Endothelial cell of umbilical vein (primary cell): Measurements from ENCODE around the gene CLCA1. TPM values are rescaled to one million over a fixed set of nuclear protein-coding genes. Genes with fewer than 3 reads are reported as not detected.

Experiments used
- BruUV-seq: library from RNA; stranded (reverse); fragments of 400-500 nt; replicated peaks from 2 replicates; lab custom pipeline; 2021; lab: Mats Ljungman, UMichigan
- CTCF ChIA-PET: fragments of 300-600, 350-600 bp; sonication (Branson Sonifier 250); formaldehyde crosslinking; loops from one replicate; lab custom pipeline; 2021; ENCODE audit warnings: antibody characterized with exemption, inconsistent platforms; lab: Charles Lee
- POLR2A ChIA-PET: fragments of 300-600, 350-600 bp; sonication (Branson Sonifier 250); formaldehyde crosslinking; loops from one replicate; lab custom pipeline; 2021; ENCODE audit warnings: antibody characterized with exemption, inconsistent platforms; lab: Charles Lee
- DNase-seq: peaks from one replicate; pipeline ENCODE4 v3.0.0-alpha.2; 2011; ENCODE audit warnings: low read depth, low spot score
- FAIRE-seq: peaks from 2 replicates; lab custom pipeline; 2011; peaks lifted over from hg19 to GRCh38; lab: Jason Lieb, UNC
- H2AFZ ChIP-seq: 2 replicates; pipeline ENCODE4 v1.6.0; 2012; ENCODE audit warnings: low read depth, low read length, control low read depth, inconsistent platforms
- H3K27ac ChIP-seq: 2 replicates; pipeline ENCODE4 v1.5.1; 2011; ENCODE audit warnings: low read depth, mild to moderate bottlenecking, control low read depth, low read length, moderate library complexity; ENCODE audit not compliant: insufficient read depth
- H3K27me3 ChIP-seq, 2 experiments: 2 replicates each; pipeline versions ENCODE4 v1.6.0 to v1.6.1; 2011; ENCODE audit warnings: low read length in 2 of 2, mixed read lengths in 1 of 2; ENCODE audit not compliant: control insufficient read depth in 2 of 2, insufficient read depth in 2 of 2
- H3K36me3 ChIP-seq, 2 experiments: 2 replicates in 1 of 2; 3 replicates in 1 of 2; pipeline ENCODE4 v1.5.1; 2011; ENCODE audit warnings: low read length in 2 of 2, mild to moderate bottlenecking in 1 of 2, moderate library complexity in 1 of 2; ENCODE audit not compliant: control insufficient read depth in 2 of 2, insufficient read depth in 2 of 2; ENCODE audit errors: extremely low read depth in 1 of 2
- H3K4me1 ChIP-seq: 3 replicates; pipeline ENCODE4 v1.5.1; 2011; ENCODE audit warnings: mild to moderate bottlenecking, low read length; ENCODE audit not compliant: control insufficient read depth, insufficient read depth; ENCODE audit errors: extremely low read depth
- H3K4me2 ChIP-seq: 2 replicates; pipeline ENCODE4 v1.6.1; 2011; ENCODE audit warnings: low read length, control low read depth, mixed read lengths; ENCODE audit not compliant: insufficient read depth
- H3K4me3 ChIP-seq, 3 experiments: fragments of 200-600 bp in 1 of 3; sonication (generic), shearing (Covaris generic) in 1 of 3; replicated peaks in 1 of 3; 2 replicates each; pipeline ENCODE4 v1.5.1; 2011 to 2016; ENCODE audit warnings: control low read depth in 3 of 3, low read length in 3 of 3, mild to moderate bottlenecking in 2 of 3, inconsistent platforms in 1 of 3, low read depth in 1 of 3, moderate library complexity in 1 of 3; ENCODE audit not compliant: insufficient read depth in 1 of 3
- H3K79me2 ChIP-seq: 2 replicates; pipeline ENCODE4 v1.6.0; 2012; ENCODE audit warnings: low read length, inconsistent platforms; ENCODE audit not compliant: control insufficient read depth, insufficient read depth
- H3K9ac ChIP-seq: replicated peaks from 2 replicates; pipeline ENCODE3; 2011; ENCODE audit warnings: low read length, control low read depth; ENCODE audit not compliant: insufficient read depth; ENCODE audit errors: extremely low read depth
- H3K9me1 ChIP-seq: replicated peaks from 3 replicates; pipeline ENCODE4 v1.6.0; 2011; ENCODE audit warnings: mild to moderate bottlenecking, low read length; ENCODE audit not compliant: control insufficient read depth, insufficient read depth; ENCODE audit errors: extremely low read depth
- H3K9me3 ChIP-seq: replicated peaks from 2 replicates; pipeline ENCODE4 v1.5.1; 2012; ENCODE audit warnings: low read length, inconsistent platforms; ENCODE audit not compliant: control insufficient read depth, insufficient read depth
- H4K20me1 ChIP-seq: replicated peaks from 2 replicates; pipeline ENCODE3; 2011; ENCODE audit warnings: mild to moderate bottlenecking, low read length; ENCODE audit not compliant: control insufficient read depth, insufficient read depth; ENCODE audit errors: extremely low read depth
- EZH2 ChIP-seq: IDR thresholded peaks from 2 replicates; pipeline ENCODE4 v1.6.1; 2012; ENCODE audit warnings: borderline replicate concordance, low read depth, mild to moderate bottlenecking, moderate library complexity, low read length, inconsistent platforms; ENCODE audit not compliant: severe bottlenecking
- FOS ChIP-seq: IDR thresholded peaks from 2 replicates; pipeline ENCODE4 v1.6.1; 2011; ENCODE audit warnings: mild to moderate bottlenecking, low read length, moderate library complexity, borderline replicate concordance; ENCODE audit not compliant: insufficient read depth
- GATA2 ChIP-seq: IDR thresholded peaks from 2 replicates; pipeline ENCODE4 v1.7.0; 2011; ENCODE audit warnings: low read depth, mild to moderate bottlenecking, moderate library complexity, mixed read lengths, low read length; ENCODE audit not compliant: insufficient read length, insufficient read depth
- JUN ChIP-seq: IDR thresholded peaks from 2 replicates; pipeline ENCODE4 v1.6.1; 2011; ENCODE audit warnings: borderline replicate concordance, low read depth; ENCODE audit not compliant: insufficient read length, insufficient read depth
- MYC ChIP-seq: IDR thresholded peaks from one replicate; pipeline ENCODE4 v1.6.1; 2011; ENCODE audit warnings: mild to moderate bottlenecking, low read depth, low read length
- POLR2A ChIP-seq: IDR thresholded peaks from 2 replicates; pipeline ENCODE4 v1.6.1; 2012; ENCODE audit warnings: low read depth, mild to moderate bottlenecking, control low read depth, low read length
- POLR2AphosphoS5 ChIP-seq: IDR thresholded peaks from 2 replicates; pipeline ENCODE4 v1.6.1; 2012; ENCODE audit warnings: low read depth, mild to moderate bottlenecking, control low read depth, low read length, moderate library complexity; ENCODE audit not compliant: insufficient read depth
- dilution Hi-C: fragments of 300-500 bp; cut with MboI; formaldehyde crosslinking; loops from one replicate; pipeline ENCODE4 v1.15.0; 2019; ENCODE audit warnings: low sequenced_read_pairs; ENCODE audit not compliant: extremely low pct_ligation_motif_present
- intact Hi-C: fragments of 100-400 bp; cut with micrococcal nuclease; formaldehyde crosslinking; loops from one replicate; pipeline ENCODE4 v1.10.0; 2022
- polyA plus RNA-seq, 4 experiments: library from polyadenylated mRNA; depleted of rRNA in 3 of 4; stranded (reverse) in 3 of 4; unstranded in 1 of 4; fragments of >200 nt; gene quantifications; 2 replicates each; pipeline versions ENCODE4 v1.2.1 to v1.2.3, GENCODE V29; 2011 to 2012; ENCODE audit warnings: missing spikeins in 1 of 4
- total RNA-seq: library from RNA; stranded (reverse); gene quantifications from 2 replicates; pipeline ENCODE4 v1.2.3, GENCODE V29; 2021
- TF ChIP-seq, protein P1 (sequence below), 2 donors: IDR thresholded peaks; 1 replicate in 1 of 2; 2 replicates in 1 of 2; pipeline ENCODE4 v1.5.1; 2011; ENCODE audit warnings: low read length in 2 of 2, mild to moderate bottlenecking in 2 of 2, moderate library complexity in 2 of 2, control low read depth in 1 of 2, inconsistent platforms in 1 of 2, low read depth in 1 of 2; ENCODE audit not compliant: insufficient read depth in 1 of 2; ENCODE audit errors: extremely low read depth in 1 of 2
- TF ChIP-seq, protein P2 (sequence below): IDR thresholded peaks from 2 replicates; pipeline ENCODE4 v1.6.1; 2011; ENCODE audit not compliant: insufficient read depth, insufficient read length

The CLCA1 gene
- total and polyA plus RNA-seq, 2 donors (not counting 3 experiments of a cell fraction or from before 2014, with no cell fraction given), result not detected

GRCh38 chr1:86423873-86424272 is 44.9 kb upstream of the CLCA1 start, which contains the start of gene CLCA2:
Gene CLCA2 (plus strand): TSS chr1:86424171. CDS start chr1:86424248, 77 bp downstream.
- ChIA-PET POLR2A (no interaction called here), CTCF (interaction anchor here (1.2 kb wide), 1 partner anchor 18 kb away, joined by 3 read pairs; no protein-coding TSS in a partner anchor)
- FAIRE-seq (no peak), DNase-seq (no peak)
- H3K27me3 ChIP-seq, result no peaks in the 10 kb centered on the region
- BruUV-seq, result no TSS peak
- no peaks in the 10 kb centered on the region for H3K79me2 ChIP-seq
- no peaks in the 10 kb centered on the region for H3K9me1 ChIP-seq
- dilution Hi-C loops, result no loop called here
- H3K4me3 ChIP-seq, result no peak within 1 kb of the TSS
- no peaks in the 10 kb centered on the region for H3K9me3 ChIP-seq
- H3K27ac ChIP-seq, result no peak within 1 kb of the TSS
- H3K4me1 ChIP-seq, result peaks cover 4% of the 10 kb centered on the region
- TF ChIP-seq POLR2AphosphoS5 (no peak), MYC (no peak), GATA2 (no peak), FOS (no peak), POLR2A (no peak), JUN (no peak), EZH2 (no peak)
- TF ChIP-seq, protein P1, sequence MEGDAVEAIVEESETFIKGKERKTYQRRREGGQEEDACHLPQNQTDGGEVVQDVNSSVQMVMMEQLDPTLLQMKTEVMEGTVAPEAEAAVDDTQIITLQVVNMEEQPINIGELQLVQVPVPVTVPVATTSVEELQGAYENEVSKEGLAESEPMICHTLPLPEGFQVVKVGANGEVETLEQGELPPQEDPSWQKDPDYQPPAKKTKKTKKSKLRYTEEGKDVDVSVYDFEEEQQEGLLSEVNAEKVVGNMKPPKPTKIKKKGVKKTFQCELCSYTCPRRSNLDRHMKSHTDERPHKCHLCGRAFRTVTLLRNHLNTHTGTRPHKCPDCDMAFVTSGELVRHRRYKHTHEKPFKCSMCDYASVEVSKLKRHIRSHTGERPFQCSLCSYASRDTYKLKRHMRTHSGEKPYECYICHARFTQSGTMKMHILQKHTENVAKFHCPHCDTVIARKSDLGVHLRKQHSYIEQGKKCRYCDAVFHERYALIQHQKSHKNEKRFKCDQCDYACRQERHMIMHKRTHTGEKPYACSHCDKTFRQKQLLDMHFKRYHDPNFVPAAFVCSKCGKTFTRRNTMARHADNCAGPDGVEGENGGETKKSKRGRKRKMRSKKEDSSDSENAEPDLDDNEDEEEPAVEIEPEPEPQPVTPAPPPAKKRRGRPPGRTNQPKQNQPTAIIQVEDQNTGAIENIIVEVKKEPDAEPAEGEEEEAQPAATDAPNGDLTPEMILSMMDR (IDR thresholded peaks at IDR 0.05; ENCODE audit: extremely low read depth in 1 of 2, insufficient read depth in 1 of 2, low read depth in 1 of 2, low read length in 2 of 2), result no peak
- TF ChIP-seq, protein P2, sequence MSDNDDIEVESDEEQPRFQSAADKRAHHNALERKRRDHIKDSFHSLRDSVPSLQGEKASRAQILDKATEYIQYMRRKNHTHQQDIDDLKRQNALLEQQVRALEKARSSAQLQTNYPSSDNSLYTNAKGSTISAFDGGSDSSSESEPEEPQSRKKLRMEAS, result no peak
- H4K20me1 ChIP-seq, result no peaks in the 10 kb centered on the region
- H3K36me3 ChIP-seq, result no peaks in the 10 kb centered on the region
- H2AFZ ChIP-seq, result no peak within 1 kb of the TSS
- H3K9ac ChIP-seq, result no peak within 1 kb of the TSS
- intact Hi-C loops, result no loop called here
- H3K4me2 ChIP-seq, result no peak within 1 kb of the TSS
